ENCODE results near the gene NFIL3.

- TF ChIP-seq CTCF (IDR thresholded peaks at IDR 0.05) (no peak), POLR2A (IDR thresholded peaks at IDR 0.05) (no peak)
Measured at GRCh38 chr9:91359083-91359482, 64.5 kb downstream of the NFIL3 start.

Measured in heart left ventricle (tissue), 13 donors.